ENCODE results near the gene DAB2IP. TPM values are rescaled to one million over a fixed set of nuclear protein-coding genes. Genes with fewer than 3 reads are reported as not detected.

Gene DAB2IP
- total RNA-seq, 1 experiment from 2014 or later = 46.7 TPM

GRCh38 chr9:121701736-121702261 lies 50.4 kb downstream of the DAB2IP start:
- Histone ChIP-seq H2AFZ (no peak overlapping the region), H3K9me2 (ENCODE audit: insufficient read depth) (no peaks in the 10 kb centered on the region), H3K36me3 (ENCODE audit: low read depth) (no peaks in the 10 kb centered on the region), H3K4me1 (replicated peaks; ENCODE audit: insufficient read depth) (no peaks in the 10 kb centered on the region), H3K4me2 (no peak overlapping the region), H3K9me3 (ENCODE audit: insufficient read depth, low read depth) (no peaks in the 10 kb centered on the region), H4K20me1 (ENCODE audit: insufficient read depth) (no peaks in the 10 kb centered on the region; the same call in none of the 2 replicates), H3K27ac (no peak overlapping the region), H3K27me3 (ENCODE audit: insufficient read depth, low read depth) (no peaks in the 10 kb centered on the region), H3K79me2 (ENCODE audit: low read depth) (no peaks in the 10 kb centered on the region), H3F3A (ENCODE audit: insufficient read depth, low read depth) (peaks cover 14% of the 10 kb centered on the region; the same call in 1 of the 2 replicates), H3K4me3 (no peak overlapping the region)
- no peak for DNase-seq
- ChIA-PET CTCF (no interaction called here), POLR2A (ENCODE audit: unreplicated experiment) (no interaction called here)
- no peak for TF ChIP-seq EZH2 (IDR thresholded peaks at IDR 0.05; ENCODE audit: low read depth)
- TF ChIP-seq, protein P1, sequence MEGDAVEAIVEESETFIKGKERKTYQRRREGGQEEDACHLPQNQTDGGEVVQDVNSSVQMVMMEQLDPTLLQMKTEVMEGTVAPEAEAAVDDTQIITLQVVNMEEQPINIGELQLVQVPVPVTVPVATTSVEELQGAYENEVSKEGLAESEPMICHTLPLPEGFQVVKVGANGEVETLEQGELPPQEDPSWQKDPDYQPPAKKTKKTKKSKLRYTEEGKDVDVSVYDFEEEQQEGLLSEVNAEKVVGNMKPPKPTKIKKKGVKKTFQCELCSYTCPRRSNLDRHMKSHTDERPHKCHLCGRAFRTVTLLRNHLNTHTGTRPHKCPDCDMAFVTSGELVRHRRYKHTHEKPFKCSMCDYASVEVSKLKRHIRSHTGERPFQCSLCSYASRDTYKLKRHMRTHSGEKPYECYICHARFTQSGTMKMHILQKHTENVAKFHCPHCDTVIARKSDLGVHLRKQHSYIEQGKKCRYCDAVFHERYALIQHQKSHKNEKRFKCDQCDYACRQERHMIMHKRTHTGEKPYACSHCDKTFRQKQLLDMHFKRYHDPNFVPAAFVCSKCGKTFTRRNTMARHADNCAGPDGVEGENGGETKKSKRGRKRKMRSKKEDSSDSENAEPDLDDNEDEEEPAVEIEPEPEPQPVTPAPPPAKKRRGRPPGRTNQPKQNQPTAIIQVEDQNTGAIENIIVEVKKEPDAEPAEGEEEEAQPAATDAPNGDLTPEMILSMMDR (conservative IDR thresholded peaks at IDR 0.05) = no peak
- intact Hi-C loops (cut with micrococcal nuclease; ENCODE audit: unreplicated experiment) = no loop called here
- no TSS peak for BruUV-seq (replicated peaks)

- H2AFZ ChIP-seq = no peak overlapping the region
- H3K4me3 ChIP-seq = no peak overlapping the region
- ChIA-PET POLR2A (ENCODE audit: unreplicated experiment) (no interaction called here), CTCF (interaction anchor here (0.7 kb wide), 1 partner anchor 16 kb away, joined by 4 read pairs; no protein-coding TSS in a partner anchor)
- TF ChIP-seq, protein P1 (conservative IDR thresholded peaks at IDR 0.05) = no peak
- TF ChIP-seq EZH2 (IDR thresholded peaks at IDR 0.05; ENCODE audit: low read depth) = no peak
- no peaks in the 10 kb centered on the region for H3K9me3 ChIP-seq (ENCODE audit: insufficient read depth, low read depth)
- H3K27ac ChIP-seq = no peak overlapping the region
- peaks cover 2% of the 10 kb centered on the region; the same call in 1 of the 2 replicates for H3F3A ChIP-seq (ENCODE audit: insufficient read depth, low read depth)
- H3K36me3 ChIP-seq (ENCODE audit: low read depth) = no peaks in the 10 kb centered on the region
- intact Hi-C loops (cut with micrococcal nuclease; ENCODE audit: unreplicated experiment) = no loop called here
- H4K20me1 ChIP-seq (ENCODE audit: insufficient read depth) = no peaks in the 10 kb centered on the region; the same call in none of the 2 replicates
- no peaks in the 10 kb centered on the region for H3K4me1 ChIP-seq (replicated peaks; ENCODE audit: insufficient read depth)
- no peaks in the 10 kb centered on the region for H3K27me3 ChIP-seq (ENCODE audit: insufficient read depth, low read depth)
- H3K79me2 ChIP-seq (ENCODE audit: low read depth) = no peaks in the 10 kb centered on the region
- no peak overlapping the region for H3K4me2 ChIP-seq
- no TSS peak for BruUV-seq (replicated peaks)
- H3K9me2 ChIP-seq (ENCODE audit: insufficient read depth) = no peaks in the 10 kb centered on the region
- DNase-seq = no peak
These were observed 51.7 kb downstream of the DAB2IP start for GRCh38 chr9:121703014-121703734.

- BruUV-seq (replicated peaks) = no TSS peak
- Histone ChIP-seq H3K9me2 (ENCODE audit: insufficient read depth) (no peaks in the 10 kb centered on the region), H3K36me3 (ENCODE audit: low read depth) (no peaks in the 10 kb centered on the region), H3K9me3 (ENCODE audit: insufficient read depth, low read depth) (no peaks in the 10 kb centered on the region), H3K27ac (no peak overlapping the region), H3K27me3 (ENCODE audit: insufficient read depth, low read depth) (no peaks in the 10 kb centered on the region), H3K4me2 (no peak overlapping the region), H3K4me1 (replicated peaks; ENCODE audit: insufficient read depth) (no peaks in the 10 kb centered on the region), H4K20me1 (ENCODE audit: insufficient read depth) (no peaks in the 10 kb centered on the region; the same call in none of the 2 replicates), H3K79me2 (ENCODE audit: low read depth) (no peaks in the 10 kb centered on the region), H3F3A (ENCODE audit: insufficient read depth, low read depth) (no peaks in the 10 kb centered on the region; the same call in 1 of the 2 replicates), H3K4me3 (no peak overlapping the region), H2AFZ (no peak overlapping the region)
- no peak for DNase-seq
- CTCF ChIA-PET = no interaction called here
- intact Hi-C loops (cut with micrococcal nuclease; ENCODE audit: unreplicated experiment) = no loop called here
- TF ChIP-seq EZH2 (IDR thresholded peaks at IDR 0.05; ENCODE audit: low read depth) = no peak
- TF ChIP-seq, protein P1 (conservative IDR thresholded peaks at IDR 0.05) = no peak
- POLR2A ChIA-PET (ENCODE audit: unreplicated experiment) = no interaction called here
These were observed 52.8 kb downstream of the DAB2IP start for GRCh38 chr9:121704281-121704680.

Measured in PC-9 (cell line).